ENCODE data around the gene TMX2. TPM values are rescaled to one million over a fixed set of nuclear protein-coding genes. Genes with fewer than 3 reads are reported as not detected.

TMX2 gene
- total RNA-seq, 5 donors from 2014 or later (not counting 1 experiment from before 2014, with no cell fraction given): 34.5 to 55.9 (median 51.2) TPM

DNA sequence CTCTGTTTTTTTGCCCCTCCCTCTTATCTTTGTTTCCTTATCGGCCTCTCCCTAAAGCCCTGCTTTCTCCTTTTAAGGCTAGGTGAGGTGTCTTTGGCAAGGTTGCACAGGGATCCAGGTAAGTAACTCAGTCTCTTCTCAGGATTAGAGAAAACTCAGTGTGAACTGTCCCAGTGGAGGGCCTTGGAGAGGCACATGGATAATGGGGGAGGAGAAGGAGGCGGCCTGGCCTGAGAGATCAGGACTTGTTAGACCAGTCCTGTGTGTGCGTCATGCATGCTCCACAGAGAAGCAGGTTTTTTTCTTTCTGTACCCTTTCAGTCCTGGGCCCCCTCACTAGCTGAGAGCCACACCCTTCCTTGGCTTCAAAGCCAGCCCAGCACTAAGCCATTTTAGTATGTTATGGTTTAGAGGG, 69.1 kb downstream of the TMX2 start:
- Histone ChIP-seq H3K27ac (ENCODE audit: low read length) (no peak overlapping the region), H3K27me3 (replicated peaks in 1 of 2; ENCODE audit: control insufficient read depth in 2 of 2, extremely low read depth in 1 of 2, insufficient read depth in 2 of 2, low read length in 1 of 2) (no peaks in the 10 kb centered on the region), H3K4me3 (ENCODE audit: control insufficient read depth in 1 of 2, extremely low read depth in 1 of 2, low read length in 1 of 2) (no peak overlapping the region), H3K36me3 (ENCODE audit: control insufficient read depth in 2 of 2, extremely low read depth in 1 of 2, insufficient read depth in 1 of 2, low read length in 1 of 2) (no peaks in the 10 kb centered on the region), H3K4me1 (ENCODE audit: control insufficient read depth in 1 of 2, extremely low read depth in 1 of 2, insufficient read depth in 2 of 2, low read length in 2 of 2) (peaks cover 6 to 19% of the 10 kb centered on the region in 2 experiments), H3K9me3 (no peaks in the 10 kb centered on the region)
- no peak overlapping the region for H3K27ac Mint-ChIP-seq
- peaks cover 4% of the 10 kb centered on the region for H3K36me3 Mint-ChIP-seq
- ATAC-seq (replicated peaks in 1 of 4): no peak
- WGBS (ENCODE audit: insufficient coverage): 100% methylated on average over 1 of the region's 3 CpGs
- DNase-seq: no peak
- H3K4me3 Mint-ChIP-seq: peak overlapping the region in 1 of 3 donors; percentile 13
- POLR2A ChIA-PET: no interaction called here
- CTCF ChIA-PET: interaction anchor here (0.6 to 0.7 kb wide), 3 partner anchors 11 to 21 kb away, joined by 3 read pairs; no protein-coding TSS in a partner anchor
- no peaks in the 10 kb centered on the region for H3K9me3 Mint-ChIP-seq
- no peaks in the 10 kb centered on the region for H3K27me3 Mint-ChIP-seq
- peaks cover 15 to 32% (median 17%) of the 10 kb centered on the region in 3 donors for H3K4me1 Mint-ChIP-seq

DNA sequence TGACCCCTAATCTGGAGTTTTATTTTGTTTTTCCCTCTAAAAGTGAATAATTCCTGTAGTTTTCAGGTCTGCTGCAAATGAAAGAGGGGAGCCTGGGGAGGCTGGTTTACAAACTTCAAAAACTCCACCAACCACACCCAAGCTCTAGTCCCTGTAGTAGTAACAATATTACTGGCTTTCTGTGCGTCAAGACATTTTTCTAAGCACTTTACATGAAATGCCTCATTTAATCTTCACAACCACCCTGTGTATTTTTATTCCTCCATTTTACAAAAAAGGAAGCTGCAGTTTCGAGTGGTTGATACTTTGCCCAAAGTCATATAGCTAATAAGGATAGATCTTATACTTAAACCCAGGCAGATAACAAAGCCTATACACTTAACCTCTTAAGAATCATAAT, 72.7 kb downstream of the TMX2 start:
- Mint-ChIP-seq H3K36me3 (peaks cover 4% of the 10 kb centered on the region), H3K4me1 (peaks cover 8 to 13% (median 10%) of the 10 kb centered on the region in 3 donors), H3K27me3 (no peaks in the 10 kb centered on the region), H3K27ac (no peak overlapping the region), H3K9me3 (no peaks in the 10 kb centered on the region), H3K4me3 (no peak overlapping the region)
- Histone ChIP-seq H3K27me3 (replicated peaks in 1 of 2; ENCODE audit: control insufficient read depth in 2 of 2, extremely low read depth in 1 of 2, insufficient read depth in 2 of 2, low read length in 1 of 2) (no peaks in the 10 kb centered on the region), H3K9me3 (no peaks in the 10 kb centered on the region), H3K4me1 (ENCODE audit: control insufficient read depth in 1 of 2, extremely low read depth in 1 of 2, insufficient read depth in 2 of 2, low read length in 2 of 2) (peaks cover 3 to 9% of the 10 kb centered on the region in 2 experiments), H3K36me3 (ENCODE audit: control insufficient read depth in 2 of 2, extremely low read depth in 1 of 2, insufficient read depth in 1 of 2, low read length in 1 of 2) (no peaks in the 10 kb centered on the region), H3K4me3 (ENCODE audit: control insufficient read depth in 1 of 2, extremely low read depth in 1 of 2, low read length in 1 of 2) (no peak overlapping the region), H3K27ac (ENCODE audit: low read length) (no peak overlapping the region)
- no peak for ATAC-seq (replicated peaks in 1 of 4)
- POLR2A ChIA-PET: no interaction called here
- 80% methylated on average over 1 of the region's 2 CpGs for WGBS (ENCODE audit: insufficient coverage)
- no peak for DNase-seq
- CTCF ChIA-PET: interaction anchor here (0.6 to 1.6 kb wide), 4 partner anchors 10 to 306 kb away, joined by 4 to 6 read pairs (median 5); no protein-coding TSS in a partner anchor

GRCh38 chr11:57786436-57786835, 74.0 kb downstream of the TMX2 start:
- H3K27ac Mint-ChIP-seq: no peak overlapping the region
- no peak overlapping the region for H3K27ac ChIP-seq (ENCODE audit: low read length)

DNA sequence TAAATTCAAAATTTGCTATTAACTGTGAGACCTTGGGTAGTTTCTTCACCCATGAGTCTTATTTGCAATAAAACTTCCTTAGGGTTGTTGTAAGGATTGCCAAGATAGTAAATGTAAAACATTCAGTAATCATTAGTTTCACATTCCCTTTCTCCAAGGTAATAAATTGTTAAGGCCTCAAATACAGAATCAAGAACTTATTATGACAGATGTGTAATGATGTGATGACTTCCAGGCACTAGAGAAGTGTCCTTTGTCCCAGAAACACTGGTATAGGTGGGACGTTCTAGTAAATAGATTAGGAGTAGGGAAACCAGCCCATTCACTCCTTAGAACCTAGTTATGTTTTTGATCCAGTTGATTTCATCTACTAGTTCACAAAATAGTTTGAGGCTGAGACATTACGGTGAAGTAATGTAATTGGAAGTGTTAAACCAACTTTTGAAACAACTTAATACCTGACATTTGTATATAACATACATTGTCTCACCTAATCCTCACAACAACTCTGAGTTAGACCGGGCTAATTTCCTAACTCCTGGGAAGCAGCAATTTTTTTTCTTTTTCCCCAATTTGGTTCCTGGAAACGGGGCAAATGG, 74.7 kb downstream of the TMX2 start:
- Histone ChIP-seq H3K27me3 (replicated peaks in 1 of 2; ENCODE audit: control insufficient read depth in 2 of 2, extremely low read depth in 1 of 2, insufficient read depth in 2 of 2, low read length in 1 of 2) (no peaks in the 10 kb centered on the region), H3K36me3 (ENCODE audit: control insufficient read depth in 2 of 2, extremely low read depth in 1 of 2, insufficient read depth in 1 of 2, low read length in 1 of 2) (no peaks in the 10 kb centered on the region), H3K4me1 (ENCODE audit: control insufficient read depth in 1 of 2, extremely low read depth in 1 of 2, insufficient read depth in 2 of 2, low read length in 2 of 2) (peaks cover 12 to 15% of the 10 kb centered on the region in 2 experiments), H3K27ac (ENCODE audit: low read length) (no peak overlapping the region), H3K4me3 (ENCODE audit: control insufficient read depth in 1 of 2, extremely low read depth in 1 of 2, low read length in 1 of 2) (no peak overlapping the region), H3K9me3 (no peaks in the 10 kb centered on the region)
- no peak for ATAC-seq (replicated peaks in 1 of 4)
- H3K27me3 Mint-ChIP-seq: no peaks in the 10 kb centered on the region
- WGBS (ENCODE audit: insufficient coverage): 60% methylated on average over 1 of the region's 4 CpGs
- H3K4me3 Mint-ChIP-seq: no peak overlapping the region
- H3K27ac Mint-ChIP-seq: no peak overlapping the region
- H3K4me1 Mint-ChIP-seq: peaks cover 12 to 18% (median 15%) of the 10 kb centered on the region in 3 donors
- no peak for DNase-seq
- ChIA-PET POLR2A (interaction anchor here in 1 of 2 donors (0.6 kb wide), 1 partner anchor 12 kb away, joined by 5 read pairs; no protein-coding TSS in a partner anchor), CTCF (interaction anchor here in 1 of 2 donors (0.8 kb wide), 1 partner anchor 15 kb away, joined by 3 read pairs; no protein-coding TSS in a partner anchor)
- no peaks in the 10 kb centered on the region for H3K9me3 Mint-ChIP-seq
- no peaks in the 10 kb centered on the region for H3K36me3 Mint-ChIP-seq

More at GRCh38 chr11:57786436-57786835, 74.0 kb downstream of the TMX2 start:
- H3K4me3 ChIP-seq (ENCODE audit: control insufficient read depth in 1 of 2, extremely low read depth in 1 of 2, low read length in 1 of 2): no peak overlapping the region
- WGBS (ENCODE audit: insufficient coverage): no CpG with 5 or more reads among the region's 4 CpGs
- Mint-ChIP-seq H3K27me3 (no peaks in the 10 kb centered on the region), H3K4me3 (no peak overlapping the region), H3K9me3 (no peaks in the 10 kb centered on the region), H3K36me3 (peaks cover 1% of the 10 kb centered on the region), H3K4me1 (peaks cover 11 to 16% (median 13%) of the 10 kb centered on the region in 3 donors)
- no peaks in the 10 kb centered on the region for H3K36me3 ChIP-seq (ENCODE audit: control insufficient read depth in 2 of 2, extremely low read depth in 1 of 2, insufficient read depth in 1 of 2, low read length in 1 of 2)
- POLR2A ChIA-PET: no interaction called here
- DNase-seq: no peak
- no peaks in the 10 kb centered on the region for H3K9me3 ChIP-seq
- peaks cover 8 to 12% of the 10 kb centered on the region in 2 experiments for H3K4me1 ChIP-seq (ENCODE audit: control insufficient read depth in 1 of 2, extremely low read depth in 1 of 2, insufficient read depth in 2 of 2, low read length in 2 of 2)
- ATAC-seq (replicated peaks in 1 of 4): no peak
- CTCF ChIA-PET: interaction anchor here in 1 of 2 donors (0.8 kb wide), 1 partner anchor 15 kb away, joined by 3 read pairs; no protein-coding TSS in a partner anchor
- H3K27me3 ChIP-seq (replicated peaks in 1 of 2; ENCODE audit: control insufficient read depth in 2 of 2, extremely low read depth in 1 of 2, insufficient read depth in 2 of 2, low read length in 1 of 2): no peaks in the 10 kb centered on the region

GRCh38 chr11:57787920-57788702, 75.7 kb downstream of the TMX2 start:
- no peak overlapping the region for H3K4me3 ChIP-seq (ENCODE audit: control insufficient read depth in 1 of 2, extremely low read depth in 1 of 2, low read length in 1 of 2)
- no peak overlapping the region for H3K27ac ChIP-seq (ENCODE audit: low read length)
- H3K4me1 Mint-ChIP-seq: peaks cover 22 to 26% (median 23%) of the 10 kb centered on the region in 3 donors
- ATAC-seq (replicated peaks in 1 of 4) (no peak), DNase-seq (no peak)
- WGBS (ENCODE audit: insufficient coverage): 87% methylated on average over 5 of the region's 6 CpGs
- H3K27ac Mint-ChIP-seq: no peak overlapping the region
- POLR2A ChIA-PET: interaction anchor here in 1 of 2 donors (0.7 kb wide), 1 partner anchor 144 kb away, joined by 5 read pairs; no protein-coding TSS in a partner anchor
- H3K4me1 ChIP-seq (ENCODE audit: control insufficient read depth in 1 of 2, extremely low read depth in 1 of 2, insufficient read depth in 2 of 2, low read length in 2 of 2): peaks cover 22% of the 10 kb centered on the region in 2 experiments
- H3K27me3 ChIP-seq (replicated peaks in 1 of 2; ENCODE audit: control insufficient read depth in 2 of 2, extremely low read depth in 1 of 2, insufficient read depth in 2 of 2, low read length in 1 of 2): no peaks in the 10 kb centered on the region
- CTCF ChIA-PET: interaction anchor here (0.8 to 2.1 kb wide), 3 partner anchors 12 to 13 kb away, joined by 5 to 6 read pairs (median 5); no protein-coding TSS in a partner anchor
- no peaks in the 10 kb centered on the region for H3K36me3 Mint-ChIP-seq
- no peaks in the 10 kb centered on the region for H3K36me3 ChIP-seq (ENCODE audit: control insufficient read depth in 2 of 2, extremely low read depth in 1 of 2, insufficient read depth in 1 of 2, low read length in 1 of 2)
- H3K27me3 Mint-ChIP-seq: no peaks in the 10 kb centered on the region
- no peak overlapping the region for H3K4me3 Mint-ChIP-seq
- H3K9me3 ChIP-seq: no peaks in the 10 kb centered on the region
- no peaks in the 10 kb centered on the region for H3K9me3 Mint-ChIP-seq

DNA sequence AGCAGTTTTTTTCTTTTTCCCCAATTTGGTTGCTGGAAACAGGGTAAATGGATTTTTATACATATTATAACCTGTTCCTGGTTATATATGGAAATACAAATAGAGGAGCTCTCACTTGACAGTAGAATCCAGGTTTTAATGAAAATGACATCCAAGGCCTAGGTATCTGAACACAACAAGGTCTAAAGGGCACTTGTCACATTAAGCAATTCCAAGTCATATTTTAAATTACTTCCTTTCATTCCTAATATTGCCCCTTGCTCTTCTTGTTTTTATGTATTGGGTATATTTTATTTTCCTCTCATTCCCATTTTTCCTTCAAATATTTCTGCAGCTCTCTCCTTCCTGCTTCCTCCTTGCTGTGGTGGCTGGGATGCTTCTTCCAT, 76.3 kb downstream of the TMX2 start:
- Mint-ChIP-seq H3K4me3 (no peak overlapping the region), H3K27ac (no peak overlapping the region), H3K4me1 (peaks cover 28 to 32% (median 29%) of the 10 kb centered on the region in 3 donors), H3K27me3 (no peaks in the 10 kb centered on the region), H3K36me3 (no peaks in the 10 kb centered on the region), H3K9me3 (no peaks in the 10 kb centered on the region)
- Histone ChIP-seq H3K27me3 (replicated peaks in 1 of 2; ENCODE audit: control insufficient read depth in 2 of 2, extremely low read depth in 1 of 2, insufficient read depth in 2 of 2, low read length in 1 of 2) (no peaks in the 10 kb centered on the region), H3K9me3 (no peaks in the 10 kb centered on the region), H3K27ac (ENCODE audit: low read length) (no peak overlapping the region), H3K4me1 (ENCODE audit: control insufficient read depth in 1 of 2, extremely low read depth in 1 of 2, insufficient read depth in 2 of 2, low read length in 2 of 2) (peaks cover 25 to 28% of the 10 kb centered on the region in 2 experiments), H3K36me3 (ENCODE audit: control insufficient read depth in 2 of 2, extremely low read depth in 1 of 2, insufficient read depth in 1 of 2, low read length in 1 of 2) (no peaks in the 10 kb centered on the region), H3K4me3 (ENCODE audit: control insufficient read depth in 1 of 2, extremely low read depth in 1 of 2, low read length in 1 of 2) (no peak overlapping the region)
- ChIA-PET CTCF (interaction anchor here (0.8 to 2.1 kb wide), 3 partner anchors 11 to 12 kb away, joined by 5 to 6 read pairs (median 5); no protein-coding TSS in a partner anchor), POLR2A (interaction anchor here in 1 of 2 donors (0.7 kb wide), 1 partner anchor 145 kb away, joined by 5 read pairs; no protein-coding TSS in a partner anchor)
- DNase-seq: no peak
- no peak for ATAC-seq (replicated peaks in 1 of 4)
